PFSK-1 (cell line): Measurements from ENCODE around the gene TRPM3.

Source experiments
- FOXP2 ChIP-seq: optimal IDR thresholded peaks from 2 replicates; pipeline ENCODE3; 2011; ENCODE audit warnings: borderline replicate concordance, control low read depth, inconsistent platforms; ENCODE audit not compliant: insufficient read depth; ENCODE audit errors: extremely low read length, extremely low read depth
- POLR2AphosphoS5 ChIP-seq: IDR thresholded peaks from 2 replicates; pipeline ENCODE4 v1.6.1; 2012; ENCODE audit warnings: low read depth, mild to moderate bottlenecking, control low read depth, low read length, moderate library complexity
- SIN3A ChIP-seq: IDR thresholded peaks from 2 replicates; pipeline ENCODE4 v1.6.1; 2012; ENCODE audit warnings: mild to moderate bottlenecking, low read length, moderate library complexity, borderline replicate concordance; ENCODE audit not compliant: insufficient read depth
- TAF1 ChIP-seq: IDR thresholded peaks from 2 replicates; pipeline ENCODE4 v1.6.1; 2012; ENCODE audit warnings: low read length, control low read depth, borderline replicate concordance; ENCODE audit not compliant: insufficient read depth
- TF ChIP-seq, protein P1 (sequence below), 2 experiments: IDR thresholded peaks; 2 replicates each; pipeline versions ENCODE4 v1.6.1 to v1.8.0; 2011 to 2012; ENCODE audit warnings: low read depth in 2 of 2, low read length in 2 of 2, control low read depth in 1 of 2, inconsistent platforms in 1 of 2, mild to moderate bottlenecking in 1 of 2, moderate library complexity in 1 of 2; ENCODE audit not compliant: insufficient read depth in 1 of 2

The TRPM3 gene

DNA sequence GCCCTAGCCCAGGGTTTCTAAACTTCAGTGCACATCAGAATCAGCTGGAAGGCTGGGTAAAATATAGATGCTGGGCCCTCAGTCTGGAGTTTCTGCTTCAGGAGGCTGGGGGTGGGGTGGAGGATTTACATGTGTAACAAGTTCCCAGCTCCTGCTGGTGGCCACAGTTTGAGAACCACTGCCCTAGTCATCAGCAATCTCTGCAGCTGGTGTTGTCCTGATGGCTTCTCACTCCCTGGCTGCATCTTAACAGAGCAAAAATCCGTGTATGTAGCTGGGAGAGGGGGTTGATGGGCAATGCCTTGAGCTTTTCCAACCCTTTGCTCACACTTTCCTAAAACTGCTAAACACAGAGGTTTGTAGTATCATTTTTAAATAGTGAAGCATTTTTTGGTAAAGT lies 520.9 kb downstream of the TRPM3 start:
- TF ChIP-seq SIN3A, result no peak
- no peak for TF ChIP-seq TAF1
- TF ChIP-seq FOXP2, result no peak
- TF ChIP-seq, protein P1, sequence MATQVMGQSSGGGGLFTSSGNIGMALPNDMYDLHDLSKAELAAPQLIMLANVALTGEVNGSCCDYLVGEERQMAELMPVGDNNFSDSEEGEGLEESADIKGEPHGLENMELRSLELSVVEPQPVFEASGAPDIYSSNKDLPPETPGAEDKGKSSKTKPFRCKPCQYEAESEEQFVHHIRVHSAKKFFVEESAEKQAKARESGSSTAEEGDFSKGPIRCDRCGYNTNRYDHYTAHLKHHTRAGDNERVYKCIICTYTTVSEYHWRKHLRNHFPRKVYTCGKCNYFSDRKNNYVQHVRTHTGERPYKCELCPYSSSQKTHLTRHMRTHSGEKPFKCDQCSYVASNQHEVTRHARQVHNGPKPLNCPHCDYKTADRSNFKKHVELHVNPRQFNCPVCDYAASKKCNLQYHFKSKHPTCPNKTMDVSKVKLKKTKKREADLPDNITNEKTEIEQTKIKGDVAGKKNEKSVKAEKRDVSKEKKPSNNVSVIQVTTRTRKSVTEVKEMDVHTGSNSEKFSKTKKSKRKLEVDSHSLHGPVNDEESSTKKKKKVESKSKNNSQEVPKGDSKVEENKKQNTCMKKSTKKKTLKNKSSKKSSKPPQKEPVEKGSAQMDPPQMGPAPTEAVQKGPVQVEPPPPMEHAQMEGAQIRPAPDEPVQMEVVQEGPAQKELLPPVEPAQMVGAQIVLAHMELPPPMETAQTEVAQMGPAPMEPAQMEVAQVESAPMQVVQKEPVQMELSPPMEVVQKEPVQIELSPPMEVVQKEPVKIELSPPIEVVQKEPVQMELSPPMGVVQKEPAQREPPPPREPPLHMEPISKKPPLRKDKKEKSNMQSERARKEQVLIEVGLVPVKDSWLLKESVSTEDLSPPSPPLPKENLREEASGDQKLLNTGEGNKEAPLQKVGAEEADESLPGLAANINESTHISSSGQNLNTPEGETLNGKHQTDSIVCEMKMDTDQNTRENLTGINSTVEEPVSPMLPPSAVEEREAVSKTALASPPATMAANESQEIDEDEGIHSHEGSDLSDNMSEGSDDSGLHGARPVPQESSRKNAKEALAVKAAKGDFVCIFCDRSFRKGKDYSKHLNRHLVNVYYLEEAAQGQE (IDR thresholded peaks at IDR 0.05; ENCODE audit: insufficient read depth in 1 of 2, low read depth in 2 of 2, low read length in 2 of 2), result no peak
- TF ChIP-seq POLR2AphosphoS5, result no peak

DNA sequence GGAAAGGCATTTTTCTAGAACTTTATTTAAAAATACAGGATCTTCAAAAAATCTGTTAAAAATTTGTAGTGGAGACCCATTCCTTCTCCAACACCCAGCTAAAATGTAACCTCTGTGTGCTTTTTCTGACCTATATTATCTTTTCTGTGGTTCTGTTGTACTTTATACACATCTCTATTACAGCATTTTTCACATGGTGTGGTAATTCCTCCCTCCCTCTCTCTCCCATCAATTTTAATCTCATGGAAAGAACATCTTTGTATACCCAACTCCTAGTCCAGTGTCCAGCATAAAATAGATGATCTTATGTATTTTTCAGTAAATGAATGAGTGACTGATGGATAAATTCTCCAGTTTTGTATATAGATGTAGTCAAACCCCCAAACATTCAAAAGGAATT lies 523.5 kb downstream of the TRPM3 start:
- TF ChIP-seq, protein P1 (IDR thresholded peaks at IDR 0.05; ENCODE audit: insufficient read depth in 1 of 2, low read depth in 2 of 2, low read length in 2 of 2), result no peak
- TF ChIP-seq SIN3A (no peak), TAF1 (no peak), POLR2AphosphoS5 (no peak), FOXP2 (no peak)

- TF ChIP-seq TAF1 (no peak), SIN3A (no peak), FOXP2 (no peak), POLR2AphosphoS5 (no peak)
- TF ChIP-seq, protein P1 (IDR thresholded peaks at IDR 0.05; ENCODE audit: insufficient read depth in 1 of 2, low read depth in 2 of 2, low read length in 2 of 2), result no peak
Measured at GRCh38 chr9:70595211-70595610, 526.2 kb downstream of the TRPM3 start.

DNA sequence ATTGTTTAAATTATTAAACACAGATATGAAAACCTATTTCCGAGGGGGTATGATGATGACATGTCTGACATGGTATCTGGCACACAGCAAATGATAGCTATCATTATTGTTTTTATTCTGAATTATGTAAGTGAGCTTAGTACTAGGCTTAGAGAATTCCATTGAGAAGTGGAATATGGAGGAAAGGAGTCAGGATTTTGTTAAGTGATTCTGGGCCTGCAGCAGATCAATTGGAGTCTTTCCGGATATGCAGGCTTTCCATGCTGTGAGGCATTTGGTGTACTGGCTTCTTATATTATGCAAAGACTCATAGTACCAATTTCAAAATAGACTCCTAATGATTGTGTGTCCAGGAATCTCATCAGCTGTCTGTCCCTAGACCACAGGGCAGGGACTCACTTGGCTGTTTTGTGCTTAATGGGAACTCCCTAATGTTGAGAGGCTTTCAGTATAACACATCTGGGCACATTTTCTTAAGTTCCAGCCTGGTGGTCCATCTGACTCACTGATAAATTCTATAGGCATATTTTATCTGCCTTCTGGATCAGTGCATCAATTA lies 527.0 kb downstream of the TRPM3 start:
- TF ChIP-seq, protein P1 (IDR thresholded peaks at IDR 0.05; ENCODE audit: insufficient read depth in 1 of 2, low read depth in 2 of 2, low read length in 2 of 2), result no peak
- TF ChIP-seq POLR2AphosphoS5, result peak; percentile 45; the same call in 1 of the 2 replicates

GRCh38 chr9:70593241-70593640 lies 528.2 kb downstream of the TRPM3 start:
- TF ChIP-seq POLR2AphosphoS5, result no peak
